Esophagus (tissue), 2 donors: ENCODE results near the gene DISC1. TPM values are rescaled to one million over a fixed set of nuclear protein-coding genes. Genes with fewer than 3 reads are reported as not detected.

ENCODE experiments used
- H3K27ac ChIP-seq, 2 donors: one replicate each; pipeline ENCODE4 v1.5.1; 2013; ENCODE audit warnings: low read depth in 2 of 2, mild to moderate bottlenecking in 2 of 2, inconsistent platforms in 1 of 2, low read length in 1 of 2, moderate library complexity in 1 of 2
- H3K27me3 ChIP-seq, 2 donors: one replicate each; pipeline ENCODE4 v1.6.1; 2013; ENCODE audit warnings: low read length in 2 of 2, control low read depth in 1 of 2, mild to moderate bottlenecking in 1 of 2; ENCODE audit not compliant: insufficient read depth in 2 of 2, control insufficient read depth in 1 of 2
- H3K36me3 ChIP-seq, 2 donors: one replicate each; pipeline ENCODE4 v1.6.1; 2013; ENCODE audit warnings: low read length in 1 of 2; ENCODE audit not compliant: control insufficient read depth in 2 of 2, insufficient read depth in 2 of 2
- H3K4me1 ChIP-seq, 2 donors: one replicate each; pipeline ENCODE4 v1.6.1; 2013; ENCODE audit warnings: low read length in 1 of 2; ENCODE audit not compliant: control insufficient read depth in 2 of 2, insufficient read depth in 2 of 2
- H3K4me3 ChIP-seq, 2 donors: one replicate each; pipeline ENCODE4 v1.5.1; 2013; ENCODE audit warnings: low read length in 2 of 2, mild to moderate bottlenecking in 2 of 2, low read depth in 1 of 2, moderate library complexity in 1 of 2
- H3K9me3 ChIP-seq, 2 donors: one replicate each; pipeline ENCODE4 v1.6.1; 2013; ENCODE audit warnings: mild to moderate bottlenecking in 2 of 2, low read depth in 1 of 2, low read length in 1 of 2, moderate library complexity in 1 of 2; ENCODE audit not compliant: control insufficient read depth in 2 of 2, insufficient read depth in 1 of 2
- WGBS, 2 donors: extraction: QIAGEN DNeasy Blood & Tissue Kit; methylation state at CpG; one replicate each; pipeline ENCODE4 v1.1.7; 2013; 5-methylcytosine and 5-hydroxymethylcytosine counted together
- polyA plus RNA-seq, 2 donors: library from polyadenylated mRNA; stranded (reverse); fragments of 200-250 nt; gene quantifications; one replicate each; pipeline ENCODE4 v1.2.3, GENCODE V29; 2013
- donor health status: healthy with polysubstance abuse.
- donor health status: Bipolar disorder and iron deficiency.

The DISC1 gene
- polyA plus RNA-seq, 2 donors, result 0.41 to 0.79 TPM

DNA sequence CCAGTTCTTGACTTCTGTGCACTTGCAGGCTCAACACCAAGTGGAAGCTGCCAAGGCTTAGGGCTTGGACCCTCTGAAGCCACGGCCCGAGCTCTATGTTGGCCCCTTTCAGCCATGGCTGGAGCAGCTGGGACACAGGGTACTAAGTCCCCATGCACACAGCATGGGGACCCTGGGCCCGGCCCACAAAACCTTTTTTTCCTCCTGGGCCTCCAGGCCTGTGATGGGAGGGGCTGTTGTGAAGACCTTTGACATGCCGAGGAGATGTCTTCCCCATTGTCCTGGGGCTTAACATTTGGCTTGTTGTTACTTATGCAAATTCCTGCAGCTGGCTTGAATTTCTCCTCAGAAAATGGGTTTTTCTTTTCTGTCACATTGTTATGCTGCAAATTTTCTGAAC lies 59.8 kb downstream of the DISC1 start:
- no peaks in the 10 kb centered on the region for H3K27me3 ChIP-seq
- peaks cover 3 to 5% of the 10 kb centered on the region in 2 donors for H3K9me3 ChIP-seq
- no peak overlapping the region for H3K27ac ChIP-seq
- WGBS, 2 donors, result 92 to 97% methylated on average over 4 of the region's 4 CpGs
- no peaks in the 10 kb centered on the region for H3K36me3 ChIP-seq
- no peak overlapping the region for H3K4me3 ChIP-seq
- peaks cover 0 to 9% of the 10 kb centered on the region in 2 donors for H3K4me1 ChIP-seq

DNA sequence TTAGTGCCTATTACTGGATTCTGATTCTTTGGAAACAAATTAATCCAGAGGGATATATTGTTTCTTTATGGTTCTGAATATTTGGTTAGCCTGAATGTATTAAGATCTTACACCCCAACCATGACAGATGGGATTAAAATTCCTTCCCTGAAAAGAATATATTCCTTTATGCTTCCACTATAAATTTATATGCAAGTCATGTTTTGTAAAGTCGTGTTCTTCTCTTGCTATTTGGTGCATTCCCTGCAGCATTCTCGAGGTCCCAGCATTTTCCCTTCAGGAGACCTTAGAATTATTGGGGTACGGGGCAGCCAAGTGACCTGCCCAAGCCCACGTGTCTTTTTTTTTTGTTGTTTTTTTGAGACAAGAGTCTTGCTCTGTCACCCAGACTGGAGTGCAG lies 62.4 kb downstream of the DISC1 start:
- H3K36me3 ChIP-seq, result no peaks in the 10 kb centered on the region
- no peak overlapping the region for H3K27ac ChIP-seq
- H3K4me1 ChIP-seq, result peaks cover 0 to 7% of the 10 kb centered on the region in 2 donors
- WGBS, 2 donors, result 61 to 64% methylated on average over 4 of the region's 4 CpGs
- H3K27me3 ChIP-seq, result no peaks in the 10 kb centered on the region
- H3K9me3 ChIP-seq, result peaks cover 3 to 5% of the 10 kb centered on the region in 2 donors
- H3K4me3 ChIP-seq, result no peak overlapping the region

DNA sequence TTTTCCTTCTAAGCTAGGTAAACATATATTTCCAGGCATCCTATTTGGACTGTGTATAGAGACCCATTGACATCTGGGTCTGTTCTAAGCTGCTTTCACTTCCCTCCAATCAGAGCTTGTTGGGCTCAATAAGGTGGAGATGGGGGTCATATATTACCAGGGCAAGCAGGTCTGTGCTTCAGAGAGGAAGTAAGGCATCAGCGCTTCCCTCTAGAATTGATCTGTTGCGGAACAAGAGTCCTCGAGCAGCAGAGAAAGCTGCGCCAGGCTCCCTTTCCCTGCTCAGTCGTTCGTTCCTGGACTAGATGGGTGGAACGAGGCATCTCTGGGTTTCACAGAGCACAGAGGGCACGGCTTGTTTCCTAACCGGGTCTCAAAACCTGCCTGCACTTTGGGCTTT lies 63.5 kb downstream of the DISC1 start:
- no peaks in the 10 kb centered on the region for H3K27me3 ChIP-seq
- no peak overlapping the region for H3K27ac ChIP-seq
- no peak overlapping the region for H3K4me3 ChIP-seq
- peaks cover 3 to 5% of the 10 kb centered on the region in 2 donors for H3K9me3 ChIP-seq
- H3K4me1 ChIP-seq, result peaks cover 0 to 11% of the 10 kb centered on the region in 2 donors
- H3K36me3 ChIP-seq, result no peaks in the 10 kb centered on the region
- WGBS, 2 donors, result 58 to 66% methylated on average over 9 of the region's 9 CpGs

DNA sequence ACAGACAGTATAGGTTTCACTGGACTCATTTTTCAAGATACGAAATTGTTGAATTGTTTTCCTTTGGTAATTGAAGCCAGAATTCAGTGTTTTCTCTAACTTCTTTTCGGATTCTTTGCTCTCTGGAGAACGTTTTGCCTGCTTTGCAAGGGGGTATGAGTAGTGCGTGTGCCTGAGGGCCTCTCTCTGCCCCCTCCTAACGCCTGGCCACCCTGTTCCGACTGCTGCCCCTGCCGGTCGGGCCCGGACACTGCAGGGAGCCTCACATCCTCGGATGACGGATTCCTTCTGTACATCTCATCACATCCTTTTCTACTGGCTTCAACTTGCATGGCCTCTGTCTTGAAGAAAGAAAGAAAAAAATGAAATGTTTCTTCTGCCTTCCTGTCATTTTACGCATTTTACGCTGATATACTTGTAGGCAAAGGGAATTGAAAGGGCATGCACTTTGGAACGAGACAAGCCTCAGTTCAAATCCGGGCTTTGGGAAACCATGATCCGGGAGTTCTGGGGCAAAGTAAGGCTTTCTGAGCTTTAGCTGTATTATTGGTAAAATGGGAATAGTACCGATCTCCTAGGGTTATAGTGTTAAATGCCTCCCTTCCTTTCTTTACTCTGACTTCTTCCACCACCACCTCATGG lies 65.1 kb downstream of the DISC1 start:
- Histone ChIP-seq H3K4me1 (peaks cover 0 to 12% of the 10 kb centered on the region in 2 donors), H3K9me3 (no peaks in the 10 kb centered on the region), H3K27ac (no peak overlapping the region), H3K4me3 (no peak overlapping the region), H3K27me3 (no peaks in the 10 kb centered on the region), H3K36me3 (no peaks in the 10 kb centered on the region)
- 55 to 56% methylated on average over 17 of the region's 17 CpGs for WGBS, 2 donors

DNA sequence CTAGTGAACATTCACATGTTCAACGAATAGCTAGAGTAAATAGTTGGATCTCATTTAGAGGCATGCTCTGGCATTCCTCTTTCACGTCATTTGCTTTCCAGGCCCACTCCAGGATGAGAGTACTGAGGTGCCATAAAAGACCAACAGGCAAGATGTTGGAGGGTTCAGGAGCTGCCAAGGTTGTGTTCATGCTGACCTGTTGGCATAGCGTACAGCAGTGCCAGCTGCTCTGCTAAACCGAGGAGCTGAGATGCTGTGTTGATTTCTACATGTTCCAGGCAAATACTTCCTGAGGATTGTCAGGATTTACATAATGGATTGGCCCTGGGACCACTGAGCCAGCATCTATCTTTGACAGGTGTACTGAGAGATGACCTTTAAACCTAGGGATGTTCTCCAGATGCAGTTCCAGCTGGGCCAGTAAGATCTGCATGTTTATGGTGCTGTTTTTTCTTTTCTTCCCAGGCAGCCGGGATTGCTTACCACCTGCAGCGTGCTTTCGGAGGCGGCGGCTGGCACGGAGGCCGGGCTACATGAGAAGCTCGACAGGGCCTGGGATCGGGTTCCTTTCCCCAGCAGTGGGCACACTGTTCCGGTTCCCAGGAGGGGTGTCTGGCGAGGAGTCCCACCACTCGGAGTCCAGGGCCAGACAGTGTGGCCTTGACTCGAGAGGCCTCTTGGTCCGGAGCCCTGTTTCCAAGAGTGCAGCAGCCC lies 66.9 kb downstream of the DISC1 start:
- Histone ChIP-seq H3K27ac (no peak overlapping the region), H3K4me3 (no peak overlapping the region), H3K9me3 (no peaks in the 10 kb centered on the region), H3K36me3 (no peaks in the 10 kb centered on the region), H3K4me1 (peaks cover 0 to 12% of the 10 kb centered on the region in 2 donors), H3K27me3 (no peaks in the 10 kb centered on the region)
- whole genome bisulfite sequencing, 2 donors, result 84% methylated on average over 18 of the region's 18 CpGs

DNA sequence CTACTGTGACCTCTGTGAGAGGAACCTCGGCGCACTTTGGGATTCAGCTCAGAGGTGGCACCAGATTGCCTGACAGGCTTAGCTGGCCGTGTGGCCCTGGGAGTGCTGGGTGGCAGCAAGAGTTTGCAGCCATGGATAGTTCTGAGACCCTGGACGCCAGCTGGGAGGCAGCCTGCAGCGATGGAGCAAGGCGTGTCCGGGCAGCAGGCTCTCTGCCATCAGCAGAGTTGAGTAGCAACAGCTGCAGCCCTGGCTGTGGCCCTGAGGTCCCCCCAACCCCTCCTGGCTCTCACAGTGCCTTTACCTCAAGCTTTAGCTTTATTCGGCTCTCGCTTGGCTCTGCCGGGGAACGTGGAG lies 67.5 kb downstream of the DISC1 start:
- no peaks in the 10 kb centered on the region for H3K36me3 ChIP-seq
- H3K9me3 ChIP-seq, result no peaks in the 10 kb centered on the region
- H3K4me3 ChIP-seq, result no peak overlapping the region
- H3K4me1 ChIP-seq, result peaks cover 0 to 12% of the 10 kb centered on the region in 2 donors
- no peak overlapping the region for H3K27ac ChIP-seq
- H3K27me3 ChIP-seq, result no peaks in the 10 kb centered on the region
- WGBS, 2 donors, result 52 to 64% methylated on average over 11 of the region's 11 CpGs

DNA sequence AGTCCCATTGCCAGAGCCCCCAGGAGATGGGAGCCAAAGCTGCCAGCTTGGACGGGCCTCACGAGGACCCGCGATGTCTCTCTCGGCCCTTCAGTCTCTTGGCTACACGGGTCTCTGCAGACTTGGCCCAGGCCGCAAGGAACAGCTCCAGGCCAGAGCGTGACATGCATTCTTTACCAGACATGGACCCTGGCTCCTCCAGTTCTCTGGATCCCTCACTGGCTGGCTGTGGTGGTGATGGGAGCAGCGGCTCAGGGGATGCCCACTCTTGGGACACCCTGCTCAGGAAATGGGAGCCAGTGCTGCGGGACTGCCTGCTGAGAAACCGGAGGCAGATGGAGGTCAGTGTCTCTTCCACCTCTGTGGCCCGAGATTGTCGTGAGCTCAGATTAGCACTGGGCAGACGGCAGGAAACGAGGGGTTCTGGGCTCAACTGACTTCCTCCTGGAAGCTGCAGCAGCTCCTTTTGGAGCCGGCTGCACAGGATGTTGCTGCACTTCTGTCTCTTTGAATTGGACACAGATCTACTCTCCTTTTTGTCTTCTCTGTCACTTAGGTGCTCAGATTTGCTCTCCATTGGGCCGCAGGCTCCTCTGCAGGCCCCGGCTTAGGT lies 68.0 kb downstream of the DISC1 start:
- H3K36me3 ChIP-seq, result no peaks in the 10 kb centered on the region
- H3K27ac ChIP-seq, result no peak overlapping the region
- 60 to 66% methylated on average over 18 of the region's 18 CpGs for WGBS, 2 donors
- H3K9me3 ChIP-seq, result no peaks in the 10 kb centered on the region
- no peak overlapping the region for H3K4me3 ChIP-seq
- peaks cover 0 to 12% of the 10 kb centered on the region in 2 donors for H3K4me1 ChIP-seq
- H3K27me3 ChIP-seq, result no peaks in the 10 kb centered on the region

DNA sequence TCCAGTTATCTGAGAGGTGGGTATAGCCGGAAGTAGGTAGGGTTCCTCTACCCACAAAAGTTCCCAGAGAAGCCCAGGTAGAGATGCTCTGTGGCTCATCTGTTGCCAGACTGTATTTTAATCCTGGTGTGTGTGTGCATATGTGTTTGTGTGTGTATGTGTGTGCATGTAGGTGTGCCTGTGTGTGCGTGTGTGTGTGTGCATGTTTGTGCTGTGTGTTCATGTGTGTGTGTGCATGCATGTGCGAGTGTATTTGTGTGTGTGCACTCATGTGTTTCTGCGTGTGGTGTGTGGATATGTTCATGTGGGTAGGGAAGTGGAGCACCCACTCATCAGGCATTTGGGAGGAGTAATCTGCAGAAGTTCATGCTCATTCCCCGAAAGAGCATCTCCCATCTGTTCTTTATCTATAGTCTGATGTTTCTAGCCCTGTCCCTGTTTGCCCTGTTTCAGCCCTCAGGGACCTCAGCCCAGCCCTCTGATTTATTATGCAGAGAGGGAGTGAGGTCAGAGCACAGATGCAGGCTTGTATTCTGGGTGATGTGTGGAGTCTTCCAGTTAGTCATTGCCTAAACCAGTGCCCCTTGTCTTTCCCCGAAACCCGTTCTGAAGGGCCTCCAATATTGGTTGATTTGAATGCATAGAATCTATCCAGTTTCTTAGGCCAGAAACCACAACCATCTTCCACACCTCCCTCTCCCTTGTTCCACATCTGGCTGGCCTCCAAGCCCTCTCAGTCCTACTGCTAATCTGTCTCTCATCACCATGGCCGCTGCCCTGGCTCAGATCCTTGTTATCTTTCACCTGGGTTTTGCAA lies 69.1 kb downstream of the DISC1 start:
- Histone ChIP-seq H3K36me3 (no peaks in the 10 kb centered on the region), H3K4me3 (no peak overlapping the region), H3K4me1 (peaks cover 0 to 12% of the 10 kb centered on the region in 2 donors), H3K9me3 (no peaks in the 10 kb centered on the region), H3K27ac (no peak overlapping the region), H3K27me3 (no peaks in the 10 kb centered on the region)
- WGBS, 2 donors, result 78 to 80% methylated on average over 8 of the region's 8 CpGs

DNA sequence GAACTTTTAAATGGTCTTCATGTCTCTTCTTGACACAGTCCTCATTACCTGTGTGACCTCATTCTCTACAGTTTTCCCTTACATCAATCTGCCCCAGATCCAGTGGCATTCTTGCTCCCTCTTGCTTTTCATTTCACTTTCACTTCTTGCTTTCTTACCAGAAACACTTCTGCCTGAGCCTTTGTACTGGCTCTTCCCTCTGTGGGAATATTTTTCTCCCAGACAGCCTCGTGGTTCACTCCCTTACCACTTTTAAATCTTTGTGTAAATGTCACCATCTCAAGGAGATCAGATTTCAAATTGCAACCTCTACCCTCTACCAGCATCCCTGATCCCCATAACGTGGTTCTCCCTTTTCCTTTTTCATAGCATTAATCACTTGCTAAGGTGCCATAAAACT lies 73.2 kb downstream of the DISC1 start:
- 30 to 43% methylated on average over 2 of the region's 2 CpGs for WGBS, 2 donors
- Histone ChIP-seq H3K4me1 (peaks cover 0 to 2% of the 10 kb centered on the region in 2 donors), H3K36me3 (no peaks in the 10 kb centered on the region), H3K9me3 (no peaks in the 10 kb centered on the region), H3K27me3 (no peaks in the 10 kb centered on the region), H3K27ac (no peak overlapping the region), H3K4me3 (no peak overlapping the region)
